ENCODE measurements around the gene MYO5A.

DNA sequence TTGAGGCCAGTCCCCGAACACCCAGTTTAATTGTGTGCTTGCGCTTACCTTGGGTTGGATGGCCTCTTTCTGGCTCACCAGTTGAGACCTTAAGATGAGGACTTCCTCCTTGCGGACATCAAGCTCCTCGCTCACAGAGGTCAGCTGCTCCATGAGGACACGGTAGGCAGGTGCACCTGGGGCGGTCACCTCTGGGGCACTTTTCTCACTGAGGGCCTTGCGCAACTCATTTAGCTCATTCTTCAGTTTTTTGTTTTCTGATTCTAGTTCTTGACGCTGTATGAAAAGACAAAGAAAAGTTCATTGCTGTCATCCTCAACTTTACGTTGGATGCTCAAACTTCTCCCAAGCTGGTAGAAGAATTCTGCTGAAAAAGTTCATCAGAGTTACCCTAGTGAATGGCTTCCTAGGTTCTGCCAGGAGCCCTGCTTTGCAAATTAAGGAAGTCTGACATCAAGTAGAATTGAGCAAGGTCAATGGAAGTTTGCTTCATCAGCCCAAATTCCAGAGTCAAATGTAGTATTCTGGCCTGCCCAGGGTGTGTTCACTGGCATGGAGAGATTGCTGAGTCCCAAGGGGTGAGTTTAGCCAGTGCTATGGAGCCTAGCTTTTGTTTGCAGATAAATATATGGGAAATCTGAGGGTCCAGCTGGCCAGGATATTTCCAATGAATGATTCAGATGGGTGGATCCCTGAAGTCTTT lies 177.3 kb downstream of the MYO5A start:
- TF ChIP-seq POLR2AphosphoS5 (IDR thresholded peaks at IDR 0.05; ENCODE audit: low read depth, low read length) (no peak), SIN3A (IDR thresholded peaks at IDR 0.05; ENCODE audit: borderline replicate concordance, insufficient read depth, low read depth, low read length) (no peak)
- TF ChIP-seq, protein P1, sequence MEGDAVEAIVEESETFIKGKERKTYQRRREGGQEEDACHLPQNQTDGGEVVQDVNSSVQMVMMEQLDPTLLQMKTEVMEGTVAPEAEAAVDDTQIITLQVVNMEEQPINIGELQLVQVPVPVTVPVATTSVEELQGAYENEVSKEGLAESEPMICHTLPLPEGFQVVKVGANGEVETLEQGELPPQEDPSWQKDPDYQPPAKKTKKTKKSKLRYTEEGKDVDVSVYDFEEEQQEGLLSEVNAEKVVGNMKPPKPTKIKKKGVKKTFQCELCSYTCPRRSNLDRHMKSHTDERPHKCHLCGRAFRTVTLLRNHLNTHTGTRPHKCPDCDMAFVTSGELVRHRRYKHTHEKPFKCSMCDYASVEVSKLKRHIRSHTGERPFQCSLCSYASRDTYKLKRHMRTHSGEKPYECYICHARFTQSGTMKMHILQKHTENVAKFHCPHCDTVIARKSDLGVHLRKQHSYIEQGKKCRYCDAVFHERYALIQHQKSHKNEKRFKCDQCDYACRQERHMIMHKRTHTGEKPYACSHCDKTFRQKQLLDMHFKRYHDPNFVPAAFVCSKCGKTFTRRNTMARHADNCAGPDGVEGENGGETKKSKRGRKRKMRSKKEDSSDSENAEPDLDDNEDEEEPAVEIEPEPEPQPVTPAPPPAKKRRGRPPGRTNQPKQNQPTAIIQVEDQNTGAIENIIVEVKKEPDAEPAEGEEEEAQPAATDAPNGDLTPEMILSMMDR (IDR thresholded peaks at IDR 0.05) = no peak
- TF ChIP-seq, protein P2, sequence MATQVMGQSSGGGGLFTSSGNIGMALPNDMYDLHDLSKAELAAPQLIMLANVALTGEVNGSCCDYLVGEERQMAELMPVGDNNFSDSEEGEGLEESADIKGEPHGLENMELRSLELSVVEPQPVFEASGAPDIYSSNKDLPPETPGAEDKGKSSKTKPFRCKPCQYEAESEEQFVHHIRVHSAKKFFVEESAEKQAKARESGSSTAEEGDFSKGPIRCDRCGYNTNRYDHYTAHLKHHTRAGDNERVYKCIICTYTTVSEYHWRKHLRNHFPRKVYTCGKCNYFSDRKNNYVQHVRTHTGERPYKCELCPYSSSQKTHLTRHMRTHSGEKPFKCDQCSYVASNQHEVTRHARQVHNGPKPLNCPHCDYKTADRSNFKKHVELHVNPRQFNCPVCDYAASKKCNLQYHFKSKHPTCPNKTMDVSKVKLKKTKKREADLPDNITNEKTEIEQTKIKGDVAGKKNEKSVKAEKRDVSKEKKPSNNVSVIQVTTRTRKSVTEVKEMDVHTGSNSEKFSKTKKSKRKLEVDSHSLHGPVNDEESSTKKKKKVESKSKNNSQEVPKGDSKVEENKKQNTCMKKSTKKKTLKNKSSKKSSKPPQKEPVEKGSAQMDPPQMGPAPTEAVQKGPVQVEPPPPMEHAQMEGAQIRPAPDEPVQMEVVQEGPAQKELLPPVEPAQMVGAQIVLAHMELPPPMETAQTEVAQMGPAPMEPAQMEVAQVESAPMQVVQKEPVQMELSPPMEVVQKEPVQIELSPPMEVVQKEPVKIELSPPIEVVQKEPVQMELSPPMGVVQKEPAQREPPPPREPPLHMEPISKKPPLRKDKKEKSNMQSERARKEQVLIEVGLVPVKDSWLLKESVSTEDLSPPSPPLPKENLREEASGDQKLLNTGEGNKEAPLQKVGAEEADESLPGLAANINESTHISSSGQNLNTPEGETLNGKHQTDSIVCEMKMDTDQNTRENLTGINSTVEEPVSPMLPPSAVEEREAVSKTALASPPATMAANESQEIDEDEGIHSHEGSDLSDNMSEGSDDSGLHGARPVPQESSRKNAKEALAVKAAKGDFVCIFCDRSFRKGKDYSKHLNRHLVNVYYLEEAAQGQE (IDR thresholded peaks at IDR 0.05; ENCODE audit: insufficient read depth in 1 of 2, low read depth in 2 of 2, low read length in 1 of 2) = no peak
